HG03025 (cell line): ENCODE measurements around the gene EPHA8.

Experiments
- ATAC-seq: cut with Tn5 transposase; IDR thresholded peaks from one replicate; pipeline ENCODE4 v1.9.1; 2021; ENCODE audit warnings: mild to moderate bottlenecking, moderate library complexity; ENCODE audit not compliant: unreplicated experiment, low FRiP score

The EPHA8 gene

GRCh38 chr1:22563671-22564602 lies 648 bp downstream of the EPHA8 start:
- no peak for ATAC-seq

- ATAC-seq: no peak
Observed at GRCh38 chr1:22566161-22566560, 2.9 kb downstream of the EPHA8 start.

GRCh38 chr1:22567197-22567596 lies 3.9 kb downstream of the EPHA8 start:
- ATAC-seq: no peak

GRCh38 chr1:22567994-22568393 lies 4.7 kb downstream of the EPHA8 start:
- ATAC-seq: no peak

GRCh38 chr1:22569269-22569668 lies 6.0 kb downstream of the EPHA8 start:
- ATAC-seq: no peak

GRCh38 chr1:22570140-22570909 lies 7.0 kb downstream of the EPHA8 start:
- ATAC-seq: no peak

- no peak for ATAC-seq
Observed at GRCh38 chr1:22572818-22573217, 9.5 kb downstream of the EPHA8 start.

- ATAC-seq: no peak
Observed at GRCh38 chr1:22573237-22573636, 9.9 kb downstream of the EPHA8 start.

GRCh38 chr1:22575532-22576149 lies 12.4 kb downstream of the EPHA8 start:
- ATAC-seq: no peak

- ATAC-seq: no peak
Observed at GRCh38 chr1:22576150-22576544, 12.9 kb downstream of the EPHA8 start.

GRCh38 chr1:22576617-22577016 lies 13.3 kb downstream of the EPHA8 start:
- no peak for ATAC-seq

GRCh38 chr1:22578732-22579361 lies 15.6 kb downstream of the EPHA8 start:
- ATAC-seq: no peak

- ATAC-seq: no peak
Observed at GRCh38 chr1:22579541-22580155, 16.4 kb downstream of the EPHA8 start.

- no peak for ATAC-seq
Observed at GRCh38 chr1:22582661-22583635, 19.7 kb downstream of the EPHA8 start.

- no peak for ATAC-seq
Observed at GRCh38 chr1:22584001-22584562, 20.8 kb downstream of the EPHA8 start.

- ATAC-seq: no peak
Observed at GRCh38 chr1:22584970-22585369, 21.7 kb downstream of the EPHA8 start.

GRCh38 chr1:22585471-22585870 lies 22.2 kb downstream of the EPHA8 start:
- no peak for ATAC-seq

- no peak for ATAC-seq
Observed at GRCh38 chr1:22586356-22587130, 23.3 kb downstream of the EPHA8 start.
